NCI-H2171 treated with DMSO at 0.1 percent for 48 hours (cell line): ENCODE data around the gene AHDC1.
"Not testable (repeated sequence)": the region's sequence is repeated elsewhere in the genome, so short reads cannot be mapped to it uniquely, and the experiment has no call there.

Experiments
- DNase-seq: peaks from one replicate; lab custom pipeline; 2025; lab: John Stamatoyannopoulos, UW

The AHDC1 gene

GRCh38 chr1:27562534-27563340, 41.2 kb downstream of the AHDC1 start:
- no peak for DNase-seq

- no peak for DNase-seq
Measured at GRCh38 chr1:27562021-27562420, 41.9 kb downstream of the AHDC1 start.

- DNase-seq, result no peak
Measured at GRCh38 chr1:27561124-27561899, 42.6 kb downstream of the AHDC1 start.

DNA sequence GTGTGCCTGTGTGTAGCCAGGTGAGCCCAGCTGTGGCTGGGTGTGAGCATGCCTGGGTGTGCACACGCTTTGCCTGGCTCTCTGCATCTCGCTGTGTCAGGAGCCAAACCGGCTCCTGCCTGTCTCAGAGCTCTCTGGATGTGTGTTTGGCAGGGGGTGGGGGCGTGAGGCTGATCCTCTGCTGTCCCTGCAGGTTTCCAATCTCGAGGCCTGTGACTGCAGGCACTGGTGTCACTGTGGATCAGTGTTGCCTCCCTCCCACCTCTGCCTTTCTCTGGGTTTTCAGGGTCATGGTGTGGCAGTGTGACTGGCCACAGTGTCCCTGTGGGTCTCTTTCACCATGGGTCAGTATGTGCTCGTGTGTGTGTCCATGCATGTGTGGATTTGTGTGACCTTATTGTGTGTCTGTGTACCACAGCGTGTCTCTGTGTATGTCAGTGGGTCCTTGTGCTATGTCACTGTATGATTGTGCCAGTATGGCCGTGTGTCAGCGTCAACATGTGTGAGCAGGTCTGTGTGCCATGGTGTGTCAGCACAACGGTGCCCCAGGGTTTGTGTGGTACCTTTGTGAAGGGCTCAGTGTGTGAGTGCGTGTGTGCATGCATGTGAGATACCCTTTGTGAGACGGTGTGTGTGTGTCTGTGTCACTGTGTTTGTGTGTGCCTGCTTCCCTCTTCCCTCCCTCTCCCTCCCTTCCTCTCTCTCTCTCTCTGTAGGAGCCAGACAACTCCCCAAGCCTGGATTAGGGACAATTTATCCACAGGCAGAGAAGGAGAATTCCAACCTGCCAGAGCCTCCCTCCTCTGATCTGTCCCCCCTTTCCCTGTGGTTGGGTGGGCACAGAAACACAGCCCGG, 43.4 kb downstream of the AHDC1 start:
- DNase-seq, result no peak

- DNase-seq, result no peak
Measured at GRCh38 chr1:27559466-27560030, 44.4 kb downstream of the AHDC1 start.

GRCh38 chr1:27557596-27558340, 46.2 kb downstream of the AHDC1 start:
- DNase-seq, result no peak

GRCh38 chr1:27556781-27557595, 47.0 kb downstream of the AHDC1 start:
- peak; percentile 80 for DNase-seq

- DNase-seq, result no peak
Measured at GRCh38 chr1:27556435-27556780, 47.5 kb downstream of the AHDC1 start.

- no peak for DNase-seq
Measured at GRCh38 chr1:27555700-27556424, 48.1 kb downstream of the AHDC1 start.

GRCh38 chr1:27554759-27555699, 48.9 kb downstream of the AHDC1 start:
- DNase-seq, result no peak

DNA sequence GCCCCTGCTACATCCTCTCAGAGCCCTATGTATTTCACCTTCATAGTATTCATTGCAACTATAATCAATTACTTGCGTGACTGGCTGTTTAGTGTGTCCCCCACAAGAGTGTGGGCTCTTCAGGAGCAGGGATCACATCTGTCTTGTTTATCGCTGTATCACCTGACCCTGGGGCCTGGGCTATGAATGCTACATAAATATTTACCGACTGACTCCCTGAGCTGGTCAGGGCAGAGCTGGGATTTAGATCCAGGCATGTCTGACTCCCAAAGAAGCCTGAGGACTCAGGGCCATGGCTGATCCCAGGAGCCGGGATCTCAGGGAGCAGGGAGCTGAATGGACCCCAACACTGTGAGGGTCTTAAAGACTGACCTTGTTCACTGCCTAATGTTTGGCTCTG, 49.7 kb downstream of the AHDC1 start:
- no peak for DNase-seq

- not testable (repeated sequence) for DNase-seq
Measured at GRCh38 chr1:27553823-27554222, 50.1 kb downstream of the AHDC1 start.

DNA sequence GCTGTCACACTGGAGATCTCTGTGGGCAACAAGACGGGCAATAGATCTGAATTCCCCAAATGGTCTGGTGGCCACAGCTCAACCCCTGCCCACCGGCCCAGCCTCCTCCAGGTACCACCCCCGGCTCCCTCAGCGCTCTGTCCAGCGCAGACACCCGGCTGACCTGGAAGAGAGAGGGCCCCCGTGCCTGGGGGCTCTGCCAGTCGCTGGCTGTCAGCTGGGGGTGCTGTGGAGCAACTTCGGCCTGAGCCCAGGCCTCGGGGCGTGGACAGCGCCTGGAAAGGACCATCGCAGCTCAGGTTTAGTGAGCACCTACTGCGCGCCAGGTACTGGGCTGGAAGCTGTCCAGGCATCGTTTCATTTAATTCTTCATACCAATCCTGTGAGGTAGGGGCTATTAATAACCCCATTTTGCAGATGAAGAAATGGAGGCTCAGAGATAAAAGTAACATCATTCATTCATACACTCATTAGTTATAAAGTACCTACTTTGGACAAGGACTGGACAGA, 51.0 kb downstream of the AHDC1 start:
- no peak for DNase-seq

- no peak for DNase-seq
Measured at GRCh38 chr1:27551953-27552312, 52.0 kb downstream of the AHDC1 start.

DNA sequence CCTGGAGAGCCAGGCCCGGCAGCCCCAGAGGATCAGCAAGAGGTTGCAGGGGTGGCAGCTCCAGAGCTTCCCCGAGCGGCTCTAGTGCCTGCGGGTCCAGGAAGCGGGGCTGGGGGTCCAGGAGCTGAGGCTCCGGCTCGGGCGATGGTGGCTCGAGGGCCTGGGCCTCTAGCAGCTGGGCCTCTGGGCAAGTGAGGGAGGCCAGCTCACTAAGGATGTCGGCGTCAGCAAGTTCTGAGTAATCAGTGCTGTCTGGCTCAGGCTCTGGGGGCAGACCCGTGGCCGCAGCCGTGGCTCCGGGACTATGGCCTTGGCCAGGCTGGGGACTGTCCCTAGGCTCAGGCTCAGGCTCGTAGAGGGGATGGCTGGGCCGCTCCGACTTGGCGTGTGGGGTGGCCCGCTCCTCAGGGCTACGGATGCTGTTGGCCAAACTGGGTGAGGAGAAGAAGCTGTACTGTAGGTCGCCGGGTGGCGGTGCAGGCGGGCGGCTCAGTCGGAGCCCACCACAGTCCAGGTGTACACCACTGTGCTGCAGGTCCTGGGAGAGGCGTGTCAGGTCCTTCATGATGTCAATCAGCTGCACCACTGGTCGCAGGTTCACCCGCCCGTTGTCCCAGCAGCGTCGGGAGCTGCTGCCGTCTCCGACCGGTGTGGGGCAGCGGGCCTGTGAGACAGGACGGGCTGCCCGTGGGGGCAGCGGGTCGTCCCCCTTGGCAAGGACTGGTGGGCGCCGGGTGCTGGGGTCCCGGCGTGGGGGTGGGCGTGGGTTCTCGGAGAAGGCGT, 52.6 kb downstream of the AHDC1 start:
- DNase-seq, result no peak

DNA sequence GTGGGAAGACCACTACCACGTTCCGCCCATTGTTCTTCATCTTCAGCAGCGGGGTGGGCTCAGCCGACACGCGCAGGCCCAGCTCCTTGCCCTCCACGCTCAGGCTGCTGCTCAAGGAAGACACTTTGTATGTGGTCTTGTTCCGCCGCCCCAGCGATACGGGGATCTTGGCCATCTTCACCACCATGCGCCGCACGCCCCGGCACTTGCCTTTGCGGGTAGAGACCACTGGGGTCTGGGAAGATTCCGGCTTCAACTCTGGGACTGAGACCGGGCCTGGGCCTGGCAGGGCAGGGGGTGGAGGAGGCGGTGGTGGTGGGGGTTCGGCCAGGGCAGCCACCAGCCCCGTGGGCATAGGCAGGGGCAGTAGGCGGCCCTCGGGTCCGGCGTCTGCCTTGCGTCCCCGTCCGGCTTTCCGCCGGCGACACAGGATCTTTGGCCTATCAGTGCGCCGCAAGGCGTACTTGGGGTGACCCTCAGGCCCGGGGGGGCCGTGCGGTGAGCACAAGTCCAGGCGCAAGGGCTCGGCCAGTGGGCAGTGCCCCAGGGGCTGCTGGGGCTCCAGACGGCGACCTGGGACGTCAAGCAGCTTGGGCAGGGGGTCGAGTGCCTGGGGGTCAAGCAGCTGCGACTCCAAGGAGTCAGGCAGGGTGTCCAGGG, 53.3 kb downstream of the AHDC1 start:
- no peak for DNase-seq

GRCh38 chr1:27549807-27550408, 54.0 kb downstream of the AHDC1 start:
- DNase-seq, result no peak
